DMS 273 treated with DMSO at 0.1 percent for 48 hours (cell line): ENCODE data around the gene MARCHF3.
A peak's percentile ranks its signal among the peaks of the same experiment; 100 is the strongest.
"Not testable (repeated sequence)": the region's sequence is repeated elsewhere in the genome, so short reads cannot be mapped to it uniquely, and the experiment has no call there.

ENCODE experiments used
- DNase-seq: peaks from one replicate; lab custom pipeline; 2025; lab: John Stamatoyannopoulos, UW

The MARCHF3 gene

GRCh38 chr5:127030259-127031146, at the start of gene MARCHF3:
Gene MARCHF3 (minus strand): TSS chr5:127030558. CDS start chr5:126918171, 112,387 bp downstream.
- peak; percentile 89 for DNase-seq

DNA sequence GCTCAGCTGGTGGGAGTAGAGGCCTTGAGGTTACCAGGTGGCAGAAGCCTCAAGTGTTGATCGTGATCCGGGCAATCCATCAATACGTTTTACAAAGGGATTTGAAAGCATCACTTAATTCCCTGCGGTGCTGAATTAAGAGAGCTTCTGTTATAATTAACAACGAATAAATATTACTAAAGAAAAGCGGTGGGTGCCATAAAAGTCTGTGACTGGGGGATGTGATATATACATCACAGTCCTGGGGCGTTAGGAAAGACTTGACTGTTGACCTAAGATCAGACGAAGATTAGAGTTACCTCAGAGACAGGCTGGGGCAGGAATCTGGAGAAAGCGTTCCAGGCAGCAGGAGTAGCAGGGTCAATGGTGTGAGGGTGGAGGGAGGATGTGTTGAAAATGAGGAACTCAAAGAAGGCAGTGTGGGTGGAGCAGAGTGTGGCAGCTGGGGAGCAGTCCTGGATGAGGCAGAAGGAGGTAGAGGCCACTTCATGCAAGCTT, 49.7 kb upstream of the MARCHF3 start:
- no peak for DNase-seq

- DNase-seq, result no peak
Measured at GRCh38 chr5:127077366-127077765, 47.0 kb upstream of the MARCHF3 start.

GRCh38 chr5:127076315-127077129, 46.2 kb upstream of the MARCHF3 start:
- no peak for DNase-seq

- no peak for DNase-seq
Measured at GRCh38 chr5:127074466-127074865, 44.1 kb upstream of the MARCHF3 start.

GRCh38 chr5:127072861-127073846, 42.8 kb upstream of the MARCHF3 start, which contains the start of gene C5orf63:
Gene C5orf63 (minus strand): TSS chr5:127073502. CDS start chr5:127058995, 14,507 bp downstream.
- no peak for DNase-seq

GRCh38 chr5:127070243-127070642, 39.9 kb upstream of the MARCHF3 start:
- DNase-seq, result no peak

GRCh38 chr5:127068493-127069214, 38.3 kb upstream of the MARCHF3 start:
- DNase-seq, result no peak

GRCh38 chr5:127066721-127067120, 36.4 kb upstream of the MARCHF3 start:
- no peak for DNase-seq

DNA sequence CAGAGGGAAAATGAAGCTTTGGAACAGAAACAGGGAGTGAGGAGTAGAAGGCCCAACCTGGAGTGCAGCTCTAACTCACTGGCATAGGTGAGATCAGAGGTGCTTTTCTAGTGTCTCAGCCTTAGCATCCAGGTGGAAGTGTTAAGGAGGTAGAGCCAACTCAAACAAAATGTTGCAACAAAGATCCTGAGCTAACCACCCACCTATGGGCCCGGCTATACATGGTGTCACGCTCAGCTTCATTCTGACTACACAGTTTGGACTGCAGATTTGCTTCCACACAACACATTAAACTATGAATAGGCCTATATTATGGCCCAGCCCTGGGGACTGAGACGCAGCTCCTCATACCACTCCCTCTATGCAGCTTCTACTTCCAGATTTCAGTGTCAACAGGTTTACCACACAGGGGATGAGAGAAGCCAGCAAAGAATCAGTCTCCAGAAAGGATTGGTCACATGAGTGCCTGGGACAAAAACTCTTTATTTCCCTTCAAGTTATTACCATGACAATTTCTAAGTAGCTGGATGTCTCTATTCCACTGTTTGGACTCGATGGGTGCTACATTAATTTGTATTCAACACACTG, 34.0 kb upstream of the MARCHF3 start:
- DNase-seq, result no peak

DNA sequence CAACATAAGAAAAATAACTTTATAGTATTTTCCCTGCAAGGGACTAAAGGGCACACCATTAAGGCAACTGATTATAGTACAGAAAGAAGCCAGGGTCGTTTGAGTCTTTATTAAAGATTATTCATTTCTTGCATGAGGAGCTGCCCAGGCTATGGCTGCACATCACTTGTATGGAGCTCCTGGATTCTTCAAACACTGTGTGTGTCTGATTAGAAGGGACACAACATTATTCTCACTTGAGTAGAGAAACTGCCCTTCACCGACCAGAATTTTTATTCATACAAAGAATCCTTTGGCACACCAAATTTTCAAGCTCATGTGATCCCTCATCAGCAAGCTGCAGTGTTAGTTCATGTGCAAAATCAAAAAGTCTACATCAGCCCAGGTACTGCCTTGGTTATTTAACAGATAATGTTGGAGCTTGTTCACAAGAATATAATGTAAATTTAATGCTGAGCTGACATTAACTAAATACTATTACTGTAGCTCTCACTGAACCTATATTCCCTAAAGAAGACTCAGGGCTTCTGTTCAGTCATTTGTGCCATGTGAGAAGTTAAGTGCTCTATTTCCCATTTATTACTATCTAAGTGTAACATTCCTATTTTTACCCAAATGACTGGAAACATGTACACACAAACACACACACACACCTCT, 33.0 kb upstream of the MARCHF3 start:
- DNase-seq, result no peak

GRCh38 chr5:127061956-127062355, 31.6 kb upstream of the MARCHF3 start:
- DNase-seq, result no peak

GRCh38 chr5:127061537-127061936, 31.2 kb upstream of the MARCHF3 start:
- DNase-seq, result no peak

DNA sequence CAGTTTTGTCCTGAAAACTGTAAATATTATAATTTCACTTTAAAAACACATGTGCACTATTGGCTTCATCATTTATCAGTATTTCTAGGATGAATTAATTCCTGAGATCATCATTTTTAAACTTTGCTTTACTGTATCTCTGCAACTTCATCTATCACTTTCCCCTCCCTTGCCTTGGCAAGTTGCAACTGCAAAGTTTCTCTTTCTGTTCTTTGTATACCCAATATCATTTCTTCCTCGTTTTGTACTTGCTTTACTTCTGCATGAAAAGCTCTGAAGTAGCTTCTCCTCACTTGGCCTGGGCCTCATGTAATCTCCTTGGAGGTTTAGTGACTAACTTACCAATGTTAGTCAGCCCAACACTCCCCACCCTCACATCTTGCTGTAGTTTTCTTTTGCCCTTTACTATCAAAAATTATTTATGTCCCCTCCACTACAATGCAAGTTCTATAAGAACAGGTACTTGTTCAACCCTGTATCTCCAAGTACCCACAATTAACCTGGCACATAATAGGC, 30.2 kb upstream of the MARCHF3 start:
- no peak for DNase-seq

DNA sequence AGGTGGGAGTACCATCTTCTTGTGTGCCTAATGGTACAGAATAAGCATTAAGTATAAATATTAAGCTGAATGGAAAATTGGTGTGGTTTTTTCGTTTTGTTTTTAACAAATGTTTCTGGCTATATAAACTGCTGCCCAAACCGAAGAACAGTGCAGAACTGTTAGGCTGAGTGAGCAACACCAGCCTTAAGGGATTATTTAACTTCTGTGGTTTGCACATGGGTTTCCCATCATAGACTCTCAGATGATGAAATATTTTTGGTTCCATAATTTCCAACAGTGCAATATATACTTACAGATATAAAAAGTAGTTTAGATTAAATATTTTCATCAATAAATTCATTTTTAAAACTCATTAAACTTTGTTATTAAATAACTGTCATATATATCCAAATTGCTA, 26.5 kb upstream of the MARCHF3 start:
- no peak for DNase-seq

DNA sequence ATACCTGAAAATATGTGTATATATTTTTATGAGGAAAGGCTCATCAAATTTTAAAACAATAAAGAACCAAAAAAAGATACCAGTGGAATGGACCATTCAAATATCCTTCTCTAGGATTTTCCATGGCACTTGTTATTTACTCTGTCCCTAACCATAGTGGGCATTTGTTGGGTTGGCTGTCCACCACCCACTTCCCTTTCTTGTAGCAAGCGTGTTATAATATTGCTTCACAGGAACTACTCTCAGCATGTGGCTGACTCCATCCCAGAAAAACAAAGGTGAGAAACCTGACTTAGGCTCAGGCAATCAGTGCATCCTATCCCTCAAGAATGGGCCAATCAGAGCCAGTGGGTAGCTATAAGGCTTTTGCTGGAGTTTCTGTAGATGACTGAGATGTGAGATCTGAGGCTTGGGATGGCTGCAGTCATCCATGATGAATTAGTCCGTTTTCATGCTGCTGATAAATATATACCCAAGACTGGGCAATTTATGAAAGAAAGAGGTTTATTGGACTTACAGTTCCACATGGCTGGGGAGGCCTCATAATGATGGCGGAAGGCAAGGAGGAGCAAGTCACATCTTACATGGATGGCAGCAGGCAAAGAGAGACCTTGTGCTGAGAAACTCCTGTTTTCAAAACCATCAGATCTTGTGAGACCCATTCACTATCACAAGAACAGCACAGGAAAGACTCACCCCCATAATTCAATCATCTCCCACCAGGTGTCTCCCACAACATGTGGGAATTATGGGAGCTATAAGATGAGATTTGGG, 25.7 kb upstream of the MARCHF3 start:
- DNase-seq, result no peak

GRCh38 chr5:127053551-127053950, 23.2 kb upstream of the MARCHF3 start:
- not testable (repeated sequence) for DNase-seq

GRCh38 chr5:127053049-127053448, 22.7 kb upstream of the MARCHF3 start:
- no peak for DNase-seq

- DNase-seq, result no peak
Measured at GRCh38 chr5:127051591-127051990, 21.2 kb upstream of the MARCHF3 start.
